Vagina (tissue), 2 donors: ENCODE data around the gene EOLA2.

Experiments used
- POLR2A ChIP-seq, 2 donors: fragments of 450-650 bp; IDR thresholded peaks; one replicate each; pipeline ENCODE4 v1.6.1; 2017; ENCODE audit warnings: antibody characterized with exemption in 2 of 2, mild to moderate bottlenecking in 2 of 2, moderate library complexity in 2 of 2
- TF ChIP-seq, protein P1 (sequence below), 3 experiments: fragments of 450-650 bp in 2 of 3; fragments of 200-600 bp in 1 of 3; sonication (generic) in 1 of 3; IDR thresholded peaks; one replicate each; pipeline ENCODE4 v1.5.1; 2017 to 2019; ENCODE audit warnings: antibody characterized with exemption in 3 of 3, mild to moderate bottlenecking in 2 of 3, moderate library complexity in 2 of 3

DNA sequence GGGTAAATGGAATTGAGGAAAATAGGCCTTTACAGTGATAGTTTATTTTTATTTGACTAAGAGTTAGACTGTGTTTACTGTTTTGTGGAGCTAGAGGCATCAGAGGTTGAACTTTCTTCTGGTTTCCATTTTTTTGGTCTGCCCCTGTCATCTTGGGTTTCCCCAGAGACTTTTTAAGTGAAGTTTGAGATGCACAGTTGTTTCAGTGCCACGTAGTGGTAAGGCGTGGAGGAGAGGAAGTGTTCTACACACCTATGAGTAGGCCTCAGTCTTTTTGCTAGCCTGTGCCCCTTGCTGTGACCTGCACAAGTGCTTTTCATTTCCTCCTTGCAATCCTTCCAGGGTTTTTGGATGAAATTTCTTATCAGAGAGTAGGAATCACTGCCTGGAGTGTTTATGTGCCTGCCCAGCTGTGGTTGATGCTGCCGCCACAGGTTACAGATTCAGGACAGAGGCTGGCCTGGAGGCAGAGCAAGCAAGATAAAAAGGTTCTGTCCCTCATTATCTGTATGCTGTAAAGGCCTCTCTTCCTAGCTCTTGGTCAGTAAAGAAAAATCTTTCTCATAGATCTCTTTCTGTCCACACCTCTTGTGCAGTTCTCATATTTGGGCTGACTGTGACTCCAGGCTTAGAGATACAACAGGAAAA, 21.4 kb downstream of the EOLA2 start:
- no peak for TF ChIP-seq POLR2A (IDR thresholded peaks at IDR 0.05)
- TF ChIP-seq, protein P1, sequence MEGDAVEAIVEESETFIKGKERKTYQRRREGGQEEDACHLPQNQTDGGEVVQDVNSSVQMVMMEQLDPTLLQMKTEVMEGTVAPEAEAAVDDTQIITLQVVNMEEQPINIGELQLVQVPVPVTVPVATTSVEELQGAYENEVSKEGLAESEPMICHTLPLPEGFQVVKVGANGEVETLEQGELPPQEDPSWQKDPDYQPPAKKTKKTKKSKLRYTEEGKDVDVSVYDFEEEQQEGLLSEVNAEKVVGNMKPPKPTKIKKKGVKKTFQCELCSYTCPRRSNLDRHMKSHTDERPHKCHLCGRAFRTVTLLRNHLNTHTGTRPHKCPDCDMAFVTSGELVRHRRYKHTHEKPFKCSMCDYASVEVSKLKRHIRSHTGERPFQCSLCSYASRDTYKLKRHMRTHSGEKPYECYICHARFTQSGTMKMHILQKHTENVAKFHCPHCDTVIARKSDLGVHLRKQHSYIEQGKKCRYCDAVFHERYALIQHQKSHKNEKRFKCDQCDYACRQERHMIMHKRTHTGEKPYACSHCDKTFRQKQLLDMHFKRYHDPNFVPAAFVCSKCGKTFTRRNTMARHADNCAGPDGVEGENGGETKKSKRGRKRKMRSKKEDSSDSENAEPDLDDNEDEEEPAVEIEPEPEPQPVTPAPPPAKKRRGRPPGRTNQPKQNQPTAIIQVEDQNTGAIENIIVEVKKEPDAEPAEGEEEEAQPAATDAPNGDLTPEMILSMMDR (IDR thresholded peaks at IDR 0.05) = no peak
